ENCODE data around the gene DIP2C. TPM values are rescaled to one million over a fixed set of nuclear protein-coding genes. Genes with fewer than 3 reads are reported as not detected.
"Not testable (repeated sequence)": the region's sequence is repeated elsewhere in the genome, so short reads cannot be mapped to it uniquely, and the experiment has no call there.

The DIP2C gene
- total and polyA plus RNA-seq, 4 donors: 6.4 to 40.2 (median 23.8) TPM

- H3K27me3 ChIP-seq (ENCODE audit: control insufficient read depth in 1 of 2, insufficient read depth in 2 of 2, low read length in 1 of 2); H3K9me3 ChIP-seq (ENCODE audit: control insufficient read depth, low read length); DNase-seq; H3K36me3 ChIP-seq (ENCODE audit: control insufficient read depth in 1 of 2, insufficient read depth in 2 of 2, low read length in 1 of 2); intact Hi-C loops (cut with DNase I); H3K4me1 ChIP-seq (ENCODE audit: control insufficient read depth in 1 of 2, insufficient read depth in 2 of 2, low read length in 2 of 2); H3K4me3 ChIP-seq (ENCODE audit: low read length in 2 of 2); ATAC-seq (ENCODE audit: low FRiP score); H3K27ac ChIP-seq (ENCODE audit: low read depth in 1 of 2, low read length in 2 of 2): not testable (repeated sequence)
- 98% methylated on average over 22 to 31 of the region's 31 CpGs for WGBS, 2 donors
Measured at GRCh38 chr10:300580-300979, 388.9 kb downstream of the DIP2C start.

GRCh38 chr10:299969-300368 lies 389.5 kb downstream of the DIP2C start:
- no peaks in the 10 kb centered on the region for H3K4me1 ChIP-seq (ENCODE audit: control insufficient read depth in 1 of 2, insufficient read depth in 2 of 2, low read length in 2 of 2)
- H3K4me3 ChIP-seq (ENCODE audit: low read length in 2 of 2): no peak overlapping the region
- no peaks in the 10 kb centered on the region for H3K27me3 ChIP-seq (ENCODE audit: control insufficient read depth in 1 of 2, insufficient read depth in 2 of 2, low read length in 1 of 2)
- no peak for DNase-seq
- no peaks in the 10 kb centered on the region for H3K9me3 ChIP-seq (ENCODE audit: control insufficient read depth, low read length)
- intact Hi-C loops (cut with DNase I): no loop called here
- H3K36me3 ChIP-seq (ENCODE audit: control insufficient read depth in 1 of 2, insufficient read depth in 2 of 2, low read length in 1 of 2): no peaks in the 10 kb centered on the region
- WGBS, 2 donors: 95 to 96% methylated on average over 7 of the region's 7 CpGs
- ATAC-seq (ENCODE audit: low FRiP score): no peak
- H3K27ac ChIP-seq (ENCODE audit: low read depth in 1 of 2, low read length in 2 of 2): no peak overlapping the region

- Histone ChIP-seq H3K4me3 (ENCODE audit: low read length in 2 of 2) (no peak overlapping the region), H3K27me3 (ENCODE audit: control insufficient read depth in 1 of 2, insufficient read depth in 2 of 2, low read length in 1 of 2) (no peaks in the 10 kb centered on the region), H3K36me3 (ENCODE audit: control insufficient read depth in 1 of 2, insufficient read depth in 2 of 2, low read length in 1 of 2) (no peaks in the 10 kb centered on the region), H3K4me1 (ENCODE audit: control insufficient read depth in 1 of 2, insufficient read depth in 2 of 2, low read length in 2 of 2) (no peaks in the 10 kb centered on the region), H3K9me3 (ENCODE audit: control insufficient read depth, low read length) (no peaks in the 10 kb centered on the region), H3K27ac (ENCODE audit: low read depth in 1 of 2, low read length in 2 of 2) (no peak overlapping the region)
- ATAC-seq (ENCODE audit: low FRiP score) (no peak), DNase-seq (no peak)
- 93 to 98% methylated on average over 2 of the region's 2 CpGs for WGBS, 2 donors
- intact Hi-C loops (cut with DNase I): no loop called here
Measured at GRCh38 chr10:299512-299911, 390.0 kb downstream of the DIP2C start.

- Histone ChIP-seq H3K4me1 (ENCODE audit: control insufficient read depth in 1 of 2, insufficient read depth in 2 of 2, low read length in 2 of 2) (no peaks in the 10 kb centered on the region), H3K27ac (ENCODE audit: low read depth in 1 of 2, low read length in 2 of 2) (no peak overlapping the region), H3K4me3 (ENCODE audit: low read length in 2 of 2) (no peak overlapping the region), H3K9me3 (ENCODE audit: control insufficient read depth, low read length) (no peaks in the 10 kb centered on the region), H3K27me3 (ENCODE audit: control insufficient read depth in 1 of 2, insufficient read depth in 2 of 2, low read length in 1 of 2) (no peaks in the 10 kb centered on the region), H3K36me3 (ENCODE audit: control insufficient read depth in 1 of 2, insufficient read depth in 2 of 2, low read length in 1 of 2) (no peaks in the 10 kb centered on the region)
- ATAC-seq (ENCODE audit: low FRiP score): no peak
- intact Hi-C loops (cut with DNase I): no loop called here
- 85 to 88% methylated on average over 9 of the region's 9 CpGs for WGBS, 2 donors
- no peak for DNase-seq
Measured at GRCh38 chr10:298033-298432, 391.4 kb downstream of the DIP2C start.

- no peak for ATAC-seq (ENCODE audit: low FRiP score)
Measured at GRCh38 chr10:297567-297966, 391.9 kb downstream of the DIP2C start.

GRCh38 chr10:293636-294035 lies 395.8 kb downstream of the DIP2C start:
- H3K9me3 ChIP-seq (ENCODE audit: control insufficient read depth, low read length): no peaks in the 10 kb centered on the region
- no peaks in the 10 kb centered on the region for H3K4me1 ChIP-seq (ENCODE audit: control insufficient read depth in 1 of 2, insufficient read depth in 2 of 2, low read length in 2 of 2)

More at GRCh38 chr10:297567-297966, 391.9 kb downstream of the DIP2C start:
- Histone ChIP-seq H3K27ac (ENCODE audit: low read depth in 1 of 2, low read length in 2 of 2) (no peak overlapping the region), H3K9me3 (ENCODE audit: control insufficient read depth, low read length) (no peaks in the 10 kb centered on the region), H3K36me3 (ENCODE audit: control insufficient read depth in 1 of 2, insufficient read depth in 2 of 2, low read length in 1 of 2) (no peaks in the 10 kb centered on the region), H3K4me3 (ENCODE audit: low read length in 2 of 2) (no peak overlapping the region), H3K27me3 (ENCODE audit: control insufficient read depth in 1 of 2, insufficient read depth in 2 of 2, low read length in 1 of 2) (no peaks in the 10 kb centered on the region), H3K4me1 (ENCODE audit: control insufficient read depth in 1 of 2, insufficient read depth in 2 of 2, low read length in 2 of 2) (no peaks in the 10 kb centered on the region)
- WGBS, 2 donors: 35 to 43% methylated on average over 6 of the region's 6 CpGs
- intact Hi-C loops (cut with DNase I): no loop called here
- DNase-seq: no peak

GRCh38 chr10:290026-290725 lies 399.3 kb downstream of the DIP2C start:
- DNase-seq (no peak), ATAC-seq (ENCODE audit: low FRiP score) (no peak)
- Histone ChIP-seq H3K4me1 (ENCODE audit: control insufficient read depth in 1 of 2, insufficient read depth in 2 of 2, low read length in 2 of 2) (no peaks in the 10 kb centered on the region), H3K4me3 (ENCODE audit: low read length in 2 of 2) (no peak overlapping the region), H3K36me3 (ENCODE audit: control insufficient read depth in 1 of 2, insufficient read depth in 2 of 2, low read length in 1 of 2) (no peaks in the 10 kb centered on the region), H3K27ac (ENCODE audit: low read depth in 1 of 2, low read length in 2 of 2) (no peak overlapping the region), H3K27me3 (ENCODE audit: control insufficient read depth in 1 of 2, insufficient read depth in 2 of 2, low read length in 1 of 2) (no peaks in the 10 kb centered on the region), H3K9me3 (ENCODE audit: control insufficient read depth, low read length) (no peaks in the 10 kb centered on the region)
- intact Hi-C loops (cut with DNase I): no loop called here
- WGBS, 2 donors: 77 to 80% methylated on average over 17 of the region's 17 CpGs

More at GRCh38 chr10:293636-294035, 395.8 kb downstream of the DIP2C start:
- no peak overlapping the region for H3K27ac ChIP-seq (ENCODE audit: low read depth in 1 of 2, low read length in 2 of 2)
- no peak for ATAC-seq (ENCODE audit: low FRiP score)
- no peak for DNase-seq
- H3K4me3 ChIP-seq (ENCODE audit: low read length in 2 of 2): no peak overlapping the region
- no peaks in the 10 kb centered on the region for H3K36me3 ChIP-seq (ENCODE audit: control insufficient read depth in 1 of 2, insufficient read depth in 2 of 2, low read length in 1 of 2)
- no peaks in the 10 kb centered on the region for H3K27me3 ChIP-seq (ENCODE audit: control insufficient read depth in 1 of 2, insufficient read depth in 2 of 2, low read length in 1 of 2)
- 84 to 85% methylated on average over 4 of the region's 4 CpGs for WGBS, 2 donors
- intact Hi-C loops (cut with DNase I): no loop called here

GRCh38 chr10:289581-289980 lies 399.9 kb downstream of the DIP2C start:
- Histone ChIP-seq H3K9me3 (ENCODE audit: control insufficient read depth, low read length) (no peaks in the 10 kb centered on the region), H3K4me3 (ENCODE audit: low read length in 2 of 2) (no peak overlapping the region), H3K27ac (ENCODE audit: low read depth in 1 of 2, low read length in 2 of 2) (no peak overlapping the region), H3K36me3 (ENCODE audit: control insufficient read depth in 1 of 2, insufficient read depth in 2 of 2, low read length in 1 of 2) (no peaks in the 10 kb centered on the region), H3K4me1 (ENCODE audit: control insufficient read depth in 1 of 2, insufficient read depth in 2 of 2, low read length in 2 of 2) (no peaks in the 10 kb centered on the region), H3K27me3 (ENCODE audit: control insufficient read depth in 1 of 2, insufficient read depth in 2 of 2, low read length in 1 of 2) (no peaks in the 10 kb centered on the region)
- intact Hi-C loops (cut with DNase I): no loop called here
- 77 to 80% methylated on average over 9 of the region's 9 CpGs for WGBS, 2 donors
- DNase-seq: no peak
- ATAC-seq (ENCODE audit: low FRiP score): no peak
